GM23338 (cell line): ENCODE results near the gene CALHM2. TPM values are rescaled to one million over a fixed set of nuclear protein-coding genes. Genes with fewer than 3 reads are reported as not detected.

Experiments used
- ATAC-seq: fragments of 200-7000 bp; cut with Tn5 transposase; 3 replicates; pipeline ENCODE4 v1.9.1; 2020
- DNase-seq: peaks from one replicate; pipeline ENCODE4 v3.0.0-alpha.2; 2015; ENCODE audit warnings: low spot score
- H2AFZ ChIP-seq: fragments of 200-600 bp; sonication (generic); 2 replicates; pipeline ENCODE4 v1.8.0; 2016; ENCODE audit warnings: antibody characterized with exemption, mild to moderate bottlenecking, moderate library complexity
- H3F3A ChIP-seq: fragments of 200-600 bp; sonication (generic); replicated peaks from 2 replicates; pipeline ENCODE4 v1.8.0; 2017; ENCODE audit warnings: antibody characterized with exemption, mixed run types, low read depth
- H3K27ac ChIP-seq: fragments of 200-600 bp; sonication (generic); 2 replicates; pipeline ENCODE4 v1.6.1; 2016; ENCODE audit warnings: low read depth
- H3K27me3 ChIP-seq: fragments of 200-600 bp; sonication (generic); 2 replicates; pipeline ENCODE4 v1.8.0; 2016; ENCODE audit warnings: mild to moderate bottlenecking, mixed run types, moderate library complexity; ENCODE audit not compliant: insufficient read depth
- H3K36me3 ChIP-seq: fragments of 200-600 bp; sonication (generic); 2 replicates; pipeline ENCODE4 v1.8.0; 2016; ENCODE audit warnings: mild to moderate bottlenecking; ENCODE audit not compliant: insufficient read depth
- H3K4me1 ChIP-seq: fragments of 200-600 bp; sonication (generic); 2 replicates; pipeline ENCODE4 v1.8.0; 2016; ENCODE audit warnings: mild to moderate bottlenecking, moderate library complexity; ENCODE audit not compliant: insufficient read depth
- H3K4me2 ChIP-seq: fragments of 200-600 bp; sonication (generic); 2 replicates; pipeline ENCODE4 v1.7.1; 2017; ENCODE audit warnings: mixed run types
- H3K4me3 ChIP-seq: fragments of 200-600 bp; sonication (generic); 2 replicates; pipeline ENCODE4 v1.6.1; 2016; ENCODE audit warnings: mixed run types
- H3K79me2 ChIP-seq: fragments of 200-600 bp; sonication (generic); replicated peaks from 2 replicates; pipeline ENCODE4 v1.8.0; 2017; ENCODE audit warnings: mild to moderate bottlenecking; ENCODE audit not compliant: insufficient read depth
- H3K9me2 ChIP-seq: fragments of 200-600 bp; sonication (generic); 2 replicates; pipeline ENCODE4 v1.8.0; 2017; ENCODE audit not compliant: insufficient read depth
- H4K20me1 ChIP-seq: fragments of 200-600 bp; sonication (generic); replicated peaks from 2 replicates; pipeline ENCODE4 v1.8.0; 2017; ENCODE audit warnings: mild to moderate bottlenecking; ENCODE audit not compliant: insufficient read depth
- H3K27ac Mint-ChIP-seq: 2 replicates; pipeline ENCODE4 v1.8.0; 2020; ENCODE audit warnings: inconsistent platforms, mild to moderate bottlenecking, moderate library complexity, mixed read lengths
- H3K27me3 Mint-ChIP-seq: 3 replicates; pipeline ENCODE4 v1.8.0; 2022; ENCODE audit warnings: low read depth, mild to moderate bottlenecking, moderate library complexity, mixed read lengths, inconsistent platforms; ENCODE audit not compliant: insufficient read depth, poor library complexity
- H3K36me3 Mint-ChIP-seq: 3 replicates; pipeline ENCODE4 v1.8.0; 2021; ENCODE audit warnings: low read depth, mild to moderate bottlenecking, inconsistent platforms, moderate library complexity, mixed read lengths
- H3K4me1 Mint-ChIP-seq: 3 replicates; pipeline ENCODE4 v1.8.0; 2020; ENCODE audit warnings: mild to moderate bottlenecking, inconsistent platforms, mixed read lengths
- H3K4me3 Mint-ChIP-seq: 3 replicates; pipeline ENCODE4 v1.8.0; 2021; ENCODE audit warnings: moderate library complexity, mild to moderate bottlenecking, inconsistent platforms, mixed read lengths
- H3K9me3 Mint-ChIP-seq: 3 replicates; pipeline ENCODE4 v1.8.0; 2020; ENCODE audit warnings: moderate library complexity, mild to moderate bottlenecking, inconsistent platforms, mixed read lengths
- EZH2 ChIP-seq: fragments of 200-600 bp; sonication (generic); IDR thresholded peaks from one replicate; pipeline ENCODE4 v1.8.0; 2017; ENCODE audit warnings: antibody characterized with exemption, mild to moderate bottlenecking, low read depth; ENCODE audit not compliant: unreplicated experiment
- EZH2phosphoT487 ChIP-seq: fragments of 200-600 bp; sonication (generic); IDR thresholded peaks from one replicate; pipeline ENCODE4 v1.8.1; 2018; ENCODE audit warnings: antibody characterized with exemption; ENCODE audit not compliant: unreplicated experiment
- JUNB ChIP-seq: IDR thresholded peaks from one replicate; pipeline ENCODE4 v1.6.1; 2016; ENCODE audit warnings: antibody characterized with exemption; ENCODE audit not compliant: unreplicated experiment
- NANOG ChIP-seq: IDR thresholded peaks from 2 replicates; pipeline ENCODE4 v1.6.1; 2016; ENCODE audit warnings: antibody characterized with exemption, borderline replicate concordance
- POLR2AphosphoS5 ChIP-seq: IDR thresholded peaks from 2 replicates; pipeline ENCODE4 v1.6.1; 2016; ENCODE audit warnings: antibody characterized with exemption, low read depth
- ZNF114 ChIP-seq: fragments of 250-450 bp; sonication (Bioruptor Pico); IDR thresholded peaks from 2 replicates; pipeline ENCODE4 v1.5.0; 2020; ENCODE audit warnings: mild to moderate bottlenecking, moderate library complexity
- ZNF331 ChIP-seq: fragments of 250-450 bp; sonication (Bioruptor Pico); IDR thresholded peaks from 2 replicates; pipeline ENCODE4 v1.5.0; 2020; ENCODE audit warnings: low read depth, mild to moderate bottlenecking, moderate library complexity
- polyA plus RNA-seq: library from polyadenylated mRNA; unstranded; fragments of >200 nt; fragmentation: Nextera tagmentation; extraction: Ambion mirVana; gene quantifications from 2 replicates; pipeline ENCODE4 v1.2.1, GENCODE V29; 2016
- total RNA-seq: library from RNA; depleted of rRNA; stranded (reverse); fragments of >200 nt; shearing (Covaris generic); gene quantifications from 2 replicates; pipeline ENCODE4 v1.2.3, GENCODE V29; 2014
- TF ChIP-seq, protein P1 (sequence below): IDR thresholded peaks from one replicate; pipeline ENCODE4 v1.6.1; 2018; ENCODE audit warnings: antibody characterized with exemption; ENCODE audit not compliant: unreplicated experiment
- TF ChIP-seq, protein P2 (sequence below), 2 experiments: fragments of 200-600 bp in 1 of 2; sonication (generic) in 1 of 2; conservative IDR thresholded peaks; 2 replicates each; pipeline versions ENCODE4 v1.5.1 to v1.6.1; 2016 to 2017; ENCODE audit warnings: antibody characterized with exemption in 2 of 2, low read depth in 2 of 2, mild to moderate bottlenecking in 2 of 2, moderate library complexity in 1 of 2

The CALHM2 gene
- total and polyA plus RNA-seq, 2 experiments from 2014 or later = 2.1 to 2.2 TPM

DNA sequence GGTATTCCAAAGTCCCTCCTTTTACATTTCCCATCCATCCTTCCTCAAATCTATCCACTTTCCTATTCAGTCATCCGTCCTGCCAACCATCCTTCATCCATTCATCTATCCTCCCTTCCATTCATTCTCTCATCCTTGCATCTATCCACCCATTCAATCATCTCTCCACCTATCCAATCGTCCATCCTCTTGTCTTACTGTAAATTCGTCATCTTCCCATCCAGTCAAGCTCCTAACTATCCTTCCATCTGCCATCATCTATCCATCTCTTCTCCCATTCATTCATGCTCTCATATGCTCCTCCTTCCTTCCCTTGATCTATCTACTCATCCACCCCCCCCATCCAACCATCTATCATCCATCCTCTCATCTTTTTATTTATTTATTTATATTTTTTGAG is 21.9 kb upstream of the CALHM2 start:
- TF ChIP-seq, protein P1, sequence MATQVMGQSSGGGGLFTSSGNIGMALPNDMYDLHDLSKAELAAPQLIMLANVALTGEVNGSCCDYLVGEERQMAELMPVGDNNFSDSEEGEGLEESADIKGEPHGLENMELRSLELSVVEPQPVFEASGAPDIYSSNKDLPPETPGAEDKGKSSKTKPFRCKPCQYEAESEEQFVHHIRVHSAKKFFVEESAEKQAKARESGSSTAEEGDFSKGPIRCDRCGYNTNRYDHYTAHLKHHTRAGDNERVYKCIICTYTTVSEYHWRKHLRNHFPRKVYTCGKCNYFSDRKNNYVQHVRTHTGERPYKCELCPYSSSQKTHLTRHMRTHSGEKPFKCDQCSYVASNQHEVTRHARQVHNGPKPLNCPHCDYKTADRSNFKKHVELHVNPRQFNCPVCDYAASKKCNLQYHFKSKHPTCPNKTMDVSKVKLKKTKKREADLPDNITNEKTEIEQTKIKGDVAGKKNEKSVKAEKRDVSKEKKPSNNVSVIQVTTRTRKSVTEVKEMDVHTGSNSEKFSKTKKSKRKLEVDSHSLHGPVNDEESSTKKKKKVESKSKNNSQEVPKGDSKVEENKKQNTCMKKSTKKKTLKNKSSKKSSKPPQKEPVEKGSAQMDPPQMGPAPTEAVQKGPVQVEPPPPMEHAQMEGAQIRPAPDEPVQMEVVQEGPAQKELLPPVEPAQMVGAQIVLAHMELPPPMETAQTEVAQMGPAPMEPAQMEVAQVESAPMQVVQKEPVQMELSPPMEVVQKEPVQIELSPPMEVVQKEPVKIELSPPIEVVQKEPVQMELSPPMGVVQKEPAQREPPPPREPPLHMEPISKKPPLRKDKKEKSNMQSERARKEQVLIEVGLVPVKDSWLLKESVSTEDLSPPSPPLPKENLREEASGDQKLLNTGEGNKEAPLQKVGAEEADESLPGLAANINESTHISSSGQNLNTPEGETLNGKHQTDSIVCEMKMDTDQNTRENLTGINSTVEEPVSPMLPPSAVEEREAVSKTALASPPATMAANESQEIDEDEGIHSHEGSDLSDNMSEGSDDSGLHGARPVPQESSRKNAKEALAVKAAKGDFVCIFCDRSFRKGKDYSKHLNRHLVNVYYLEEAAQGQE = no peak
- TF ChIP-seq POLR2AphosphoS5 (no peak), EZH2 (no peak), ZNF114 (CRISPR knock-in tag) (no peak), ZNF331 (CRISPR knock-in tag) (no peak)
- Mint-ChIP-seq H3K9me3 (no peaks in the 10 kb centered on the region), H3K36me3 (no peaks in the 10 kb centered on the region), H3K4me1 (peaks cover 34% of the 10 kb centered on the region), H3K4me3 (no peak overlapping the region), H3K27ac (no peak overlapping the region), H3K27me3 (peaks cover 17% of the 10 kb centered on the region)
- ATAC-seq (no peak), DNase-seq (no peak)
- H3K27ac ChIP-seq = no peak overlapping the region
- no peaks in the 10 kb centered on the region for H3F3A ChIP-seq
- no peaks in the 10 kb centered on the region for H3K79me2 ChIP-seq
- no peak overlapping the region for H2AFZ ChIP-seq
- no peak overlapping the region for H3K4me2 ChIP-seq
- H3K27me3 ChIP-seq = no peaks in the 10 kb centered on the region
- H3K9me2 ChIP-seq = no peaks in the 10 kb centered on the region
- no peaks in the 10 kb centered on the region for H3K4me1 ChIP-seq
- H3K4me3 ChIP-seq = no peak overlapping the region
- no peaks in the 10 kb centered on the region for H4K20me1 ChIP-seq
- no peaks in the 10 kb centered on the region for H3K36me3 ChIP-seq

DNA sequence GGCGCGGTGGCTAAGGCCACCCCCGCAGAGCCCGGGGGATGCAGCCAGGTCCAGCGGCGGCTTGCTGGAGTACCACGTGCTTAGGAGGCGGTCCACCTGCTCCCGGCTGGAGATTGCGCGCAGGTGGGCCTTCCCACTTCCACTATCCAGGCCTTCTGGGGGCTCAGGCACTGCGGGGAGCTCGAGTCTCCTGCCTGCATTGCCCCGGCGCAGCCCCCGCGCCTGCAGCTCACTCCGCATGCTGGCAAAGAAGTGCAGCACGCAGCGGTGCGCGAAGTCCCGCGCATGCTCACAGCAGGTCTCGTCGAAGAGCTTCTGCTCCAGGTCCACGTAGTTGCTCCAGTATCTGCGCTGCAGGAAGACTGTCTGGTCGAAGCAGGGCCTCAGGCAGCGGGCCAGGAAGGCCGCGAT is 21.1 kb upstream of the CALHM2 start:
- Histone ChIP-seq H3K4me3 (no peak overlapping the region), H2AFZ (peak overlapping the region; percentile 23; the same call in 1 of the 2 replicates), H3K9me2 (no peaks in the 10 kb centered on the region), H3F3A (no peaks in the 10 kb centered on the region), H3K27me3 (no peaks in the 10 kb centered on the region), H3K27ac (no peak overlapping the region), H3K4me1 (no peaks in the 10 kb centered on the region), H3K36me3 (no peaks in the 10 kb centered on the region), H3K79me2 (no peaks in the 10 kb centered on the region), H4K20me1 (no peaks in the 10 kb centered on the region), H3K4me2 (no peak overlapping the region)
- ATAC-seq = no peak
- Mint-ChIP-seq H3K4me1 (peaks cover 34% of the 10 kb centered on the region), H3K36me3 (no peaks in the 10 kb centered on the region), H3K9me3 (no peaks in the 10 kb centered on the region), H3K27me3 (peaks cover 17% of the 10 kb centered on the region), H3K27ac (no peak overlapping the region), H3K4me3 (no peak overlapping the region)
- DNase-seq = no peak
- TF ChIP-seq JUNB (no peak), NANOG (no peak), POLR2AphosphoS5 (no peak), EZH2phosphoT487 (no peak), ZNF331 (CRISPR knock-in tag) (no peak)
- TF ChIP-seq, protein P1 = no peak
- TF ChIP-seq, protein P2, sequence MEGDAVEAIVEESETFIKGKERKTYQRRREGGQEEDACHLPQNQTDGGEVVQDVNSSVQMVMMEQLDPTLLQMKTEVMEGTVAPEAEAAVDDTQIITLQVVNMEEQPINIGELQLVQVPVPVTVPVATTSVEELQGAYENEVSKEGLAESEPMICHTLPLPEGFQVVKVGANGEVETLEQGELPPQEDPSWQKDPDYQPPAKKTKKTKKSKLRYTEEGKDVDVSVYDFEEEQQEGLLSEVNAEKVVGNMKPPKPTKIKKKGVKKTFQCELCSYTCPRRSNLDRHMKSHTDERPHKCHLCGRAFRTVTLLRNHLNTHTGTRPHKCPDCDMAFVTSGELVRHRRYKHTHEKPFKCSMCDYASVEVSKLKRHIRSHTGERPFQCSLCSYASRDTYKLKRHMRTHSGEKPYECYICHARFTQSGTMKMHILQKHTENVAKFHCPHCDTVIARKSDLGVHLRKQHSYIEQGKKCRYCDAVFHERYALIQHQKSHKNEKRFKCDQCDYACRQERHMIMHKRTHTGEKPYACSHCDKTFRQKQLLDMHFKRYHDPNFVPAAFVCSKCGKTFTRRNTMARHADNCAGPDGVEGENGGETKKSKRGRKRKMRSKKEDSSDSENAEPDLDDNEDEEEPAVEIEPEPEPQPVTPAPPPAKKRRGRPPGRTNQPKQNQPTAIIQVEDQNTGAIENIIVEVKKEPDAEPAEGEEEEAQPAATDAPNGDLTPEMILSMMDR (conservative IDR thresholded peaks at IDR 0.05; ENCODE audit: low read depth in 2 of 2) = no peak
